Esophagus (tissue), 2 donors: ENCODE data around the gene AGAP2. TPM values are rescaled to one million over a fixed set of nuclear protein-coding genes. Genes with fewer than 3 reads are reported as not detected.

Source experiments
- H3K27ac ChIP-seq, 2 donors: one replicate each; pipeline ENCODE4 v1.5.1; 2013; ENCODE audit warnings: low read depth in 2 of 2, mild to moderate bottlenecking in 2 of 2, inconsistent platforms in 1 of 2, low read length in 1 of 2, moderate library complexity in 1 of 2
- H3K27me3 ChIP-seq, 2 donors: one replicate each; pipeline ENCODE4 v1.6.1; 2013; ENCODE audit warnings: low read length in 2 of 2, control low read depth in 1 of 2, mild to moderate bottlenecking in 1 of 2; ENCODE audit not compliant: insufficient read depth in 2 of 2, control insufficient read depth in 1 of 2
- H3K36me3 ChIP-seq, 2 donors: one replicate each; pipeline ENCODE4 v1.6.1; 2013; ENCODE audit warnings: low read length in 1 of 2; ENCODE audit not compliant: control insufficient read depth in 2 of 2, insufficient read depth in 2 of 2
- H3K4me1 ChIP-seq, 2 donors: one replicate each; pipeline ENCODE4 v1.6.1; 2013; ENCODE audit warnings: low read length in 1 of 2; ENCODE audit not compliant: control insufficient read depth in 2 of 2, insufficient read depth in 2 of 2
- H3K4me3 ChIP-seq, 2 donors: one replicate each; pipeline ENCODE4 v1.5.1; 2013; ENCODE audit warnings: low read length in 2 of 2, mild to moderate bottlenecking in 2 of 2, low read depth in 1 of 2, moderate library complexity in 1 of 2
- H3K9me3 ChIP-seq, 2 donors: one replicate each; pipeline ENCODE4 v1.6.1; 2013; ENCODE audit warnings: mild to moderate bottlenecking in 2 of 2, low read depth in 1 of 2, low read length in 1 of 2, moderate library complexity in 1 of 2; ENCODE audit not compliant: control insufficient read depth in 2 of 2, insufficient read depth in 1 of 2
- WGBS, 2 donors: extraction: QIAGEN DNeasy Blood & Tissue Kit; methylation state at CpG; one replicate each; pipeline ENCODE4 v1.1.7; 2013; 5-methylcytosine and 5-hydroxymethylcytosine counted together
- polyA plus RNA-seq, 2 donors: library from polyadenylated mRNA; stranded (reverse); fragments of 200-250 nt; gene quantifications; one replicate each; pipeline ENCODE4 v1.2.3, GENCODE V29; 2013
- donor health status: healthy with polysubstance abuse.
- donor health status: Bipolar disorder and iron deficiency.

AGAP2 gene
- polyA plus RNA-seq, 2 donors: 0.61 to 0.94 TPM

DNA sequence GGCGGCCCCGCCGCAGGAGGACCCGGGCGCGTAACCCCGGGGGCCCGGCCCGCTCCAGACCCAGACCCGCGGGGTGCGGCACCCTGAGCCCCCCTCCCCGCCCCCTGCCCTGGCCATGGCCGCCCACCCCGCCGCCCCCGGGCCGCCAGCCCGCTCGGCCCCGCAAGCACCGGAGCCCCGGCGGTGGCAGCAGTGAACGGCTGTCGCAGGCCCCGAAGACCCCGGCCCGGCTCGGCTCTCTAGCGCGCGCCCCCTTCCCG, 16.6 kb upstream of the AGAP2 start:
- H3K36me3 ChIP-seq: peaks cover 0 to 14% of the 10 kb centered on the region in 2 donors
- WGBS, 2 donors: 0% methylated on average over 15 to 34 of the region's 34 CpGs
- H3K27me3 ChIP-seq: no peaks in the 10 kb centered on the region
- H3K9me3 ChIP-seq: no peaks in the 10 kb centered on the region
- H3K27ac ChIP-seq: peak overlapping the region; percentile 69
- peak overlapping the region; percentile 56 to 76 for H3K4me3 ChIP-seq
- peaks cover 6 to 8% of the 10 kb centered on the region in 2 donors for H3K4me1 ChIP-seq

DNA sequence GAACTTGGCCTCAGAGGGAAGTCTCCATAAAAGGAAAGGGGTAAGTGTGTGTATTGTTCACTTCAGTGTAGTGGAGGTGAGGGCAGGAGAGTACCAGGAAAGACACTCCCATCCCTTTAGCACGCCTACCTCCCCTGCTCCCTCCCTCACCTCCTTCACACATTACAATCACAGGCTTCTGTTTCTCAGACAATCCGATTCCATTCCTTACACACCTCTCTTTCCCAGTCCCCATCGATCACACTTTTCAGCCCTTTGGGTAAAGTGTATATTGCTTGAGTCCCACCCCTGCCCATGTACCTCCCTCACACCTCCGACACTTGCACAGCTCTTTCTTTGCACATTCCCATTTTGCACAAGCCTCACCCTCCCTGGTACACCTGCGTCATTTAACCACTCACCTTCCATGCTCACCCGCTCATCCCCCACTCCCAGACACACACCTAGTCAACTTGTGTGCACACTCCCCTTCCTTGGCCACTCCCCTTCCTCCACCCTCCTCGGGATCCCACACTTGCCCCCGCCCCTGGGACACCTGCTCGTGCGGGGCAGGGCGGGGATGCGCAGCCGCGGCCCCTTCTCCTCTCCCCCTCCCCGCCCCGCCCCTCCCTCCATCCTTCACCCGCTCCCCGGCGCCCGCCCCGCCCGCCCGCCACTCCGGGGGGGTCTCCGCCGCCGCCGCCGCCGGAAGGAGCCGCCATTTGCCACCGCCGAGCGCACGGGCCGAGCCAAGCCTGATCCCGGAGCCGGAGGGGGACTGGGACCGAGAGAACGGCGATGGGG, 16.1 kb upstream of the AGAP2 start, which contains the start of gene MARCHF9:
TSS of gene MARCHF9 (plus strand) at position 693 of the 783 bp plus-strand sequence. CDS start 426 bp downstream, outside the sequence.
- no peaks in the 10 kb centered on the region for H3K9me3 ChIP-seq
- H3K4me3 ChIP-seq: peak within 1 kb of the TSS; percentile 56 to 76
- WGBS, 2 donors: 1% methylated on average over 29 to 41 of the region's 41 CpGs
- H3K27ac ChIP-seq: peak within 1 kb of the TSS; percentile 69
- peaks cover 6 to 8% of the 10 kb centered on the region in 2 donors for H3K4me1 ChIP-seq
- H3K27me3 ChIP-seq: no peaks in the 10 kb centered on the region
- peaks cover 0 to 14% of the 10 kb centered on the region in 2 donors for H3K36me3 ChIP-seq

GRCh38 chr12:57753756-57754337, 15.3 kb upstream of the AGAP2 start:
- Histone ChIP-seq H3K4me1 (peaks cover 6 to 8% of the 10 kb centered on the region in 2 donors), H3K4me3 (no peak overlapping the region), H3K27ac (no peak overlapping the region)

DNA sequence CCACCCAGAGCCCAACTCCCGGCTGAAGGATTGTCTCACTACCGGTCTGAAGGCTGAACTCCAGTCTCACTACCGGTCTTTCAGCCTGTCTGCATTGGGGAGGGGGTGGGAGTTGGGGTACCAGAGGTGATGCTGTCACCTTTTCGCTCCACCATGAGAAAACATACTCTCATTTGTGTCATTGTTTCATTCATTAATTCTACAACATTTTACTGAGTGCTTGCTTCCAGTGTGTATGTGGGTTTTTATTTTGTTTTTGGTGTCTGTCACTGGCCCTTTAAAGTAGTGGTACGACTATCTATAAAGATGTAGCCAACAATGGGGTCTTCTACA, 14.1 kb upstream of the AGAP2 start:
- peaks cover 6 to 8% of the 10 kb centered on the region in 2 donors for H3K4me1 ChIP-seq

More at GRCh38 chr12:57753756-57754337, 15.3 kb upstream of the AGAP2 start:
- WGBS, 2 donors: 18 to 27% methylated on average over 1 of the region's 1 CpG
- Histone ChIP-seq H3K9me3 (no peaks in the 10 kb centered on the region), H3K36me3 (peaks cover 0 to 13% of the 10 kb centered on the region in 2 donors), H3K27me3 (no peaks in the 10 kb centered on the region)

DNA sequence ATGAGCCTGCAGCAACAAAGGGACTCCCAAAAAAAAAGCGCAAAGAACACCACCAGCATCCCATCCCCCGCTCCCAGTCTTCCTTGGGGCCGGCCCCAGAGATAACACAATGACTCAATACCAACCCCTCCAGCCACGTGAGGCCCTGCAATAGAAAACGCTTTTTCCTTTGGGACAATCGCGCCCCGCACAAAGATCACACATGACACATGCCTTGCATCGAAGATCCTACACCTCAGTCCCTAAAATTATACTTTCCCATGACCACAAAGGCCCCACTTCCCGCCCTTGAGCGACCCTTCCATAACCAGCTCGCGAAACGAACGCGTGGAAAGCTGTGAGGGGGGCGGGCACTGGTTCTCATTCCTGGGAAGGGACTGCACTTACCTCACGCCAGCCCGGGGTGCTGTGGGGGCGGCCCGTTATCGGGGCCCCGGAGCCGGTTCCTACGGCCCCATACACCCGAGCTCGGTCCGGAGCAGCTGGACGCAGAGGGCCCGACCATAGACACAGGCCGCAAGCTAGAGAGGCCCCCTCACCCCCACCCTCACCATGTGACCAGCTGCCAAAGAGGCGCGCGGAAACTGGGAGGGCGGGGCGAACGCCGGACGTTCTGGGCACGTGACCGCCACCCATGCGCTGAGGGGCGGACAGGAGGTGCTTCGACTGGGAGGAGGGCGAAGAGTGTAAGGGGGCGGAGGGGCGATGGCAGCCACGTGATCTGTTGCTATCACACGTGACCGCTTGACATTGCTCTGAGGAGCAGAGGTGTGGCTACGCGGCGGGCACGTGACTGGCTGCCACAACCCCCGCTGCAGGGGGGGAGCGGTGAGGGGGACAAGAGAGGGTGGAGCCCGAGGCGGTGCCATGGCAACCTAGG, 13.5 kb upstream of the AGAP2 start, which contains the start of gene CDK4:
TSS of gene CDK4 (minus strand) at position 523 of the 880 bp plus-strand sequence. CDS start 593 bp downstream, outside the sequence.
- Histone ChIP-seq H3K9me3 (no peaks in the 10 kb centered on the region), H3K36me3 (peaks cover 0 to 11% of the 10 kb centered on the region in 2 donors), H3K4me1 (peaks cover 6 to 8% of the 10 kb centered on the region in 2 donors), H3K27ac (peak within 1 kb of the TSS; percentile 71 to 88), H3K27me3 (no peaks in the 10 kb centered on the region), H3K4me3 (peak within 1 kb of the TSS; percentile 58 to 72)
- WGBS, 2 donors: 0 to 1% methylated on average over 58 of the region's 58 CpGs

More for the DNA sequence above, 14.1 kb upstream of the AGAP2 start:
- Histone ChIP-seq H3K9me3 (no peaks in the 10 kb centered on the region), H3K27me3 (no peaks in the 10 kb centered on the region), H3K4me3 (peak overlapping the region; percentile 58 to 72), H3K27ac (peak overlapping the region in 1 of 2 donors; percentile 65), H3K36me3 (peaks cover 0 to 11% of the 10 kb centered on the region in 2 donors)
- WGBS, 2 donors: 0% methylated on average over 5 of the region's 5 CpGs

GRCh38 chr12:57751432-57751787, 12.9 kb upstream of the AGAP2 start:
- Histone ChIP-seq H3K36me3 (peaks cover 0 to 11% of the 10 kb centered on the region in 2 donors), H3K4me1 (peaks cover 6 to 8% of the 10 kb centered on the region in 2 donors), H3K4me3 (peak overlapping the region; percentile 58 to 72), H3K27me3 (no peaks in the 10 kb centered on the region), H3K27ac (peak overlapping the region; percentile 71 to 88), H3K9me3 (no peaks in the 10 kb centered on the region)
- WGBS, 2 donors: 9 to 13% methylated on average over 8 of the region's 8 CpGs

- H3K4me1 ChIP-seq: peaks cover 6 to 9% of the 10 kb centered on the region in 2 donors
- H3K27me3 ChIP-seq: no peaks in the 10 kb centered on the region
- H3K36me3 ChIP-seq: peaks cover 0 to 11% of the 10 kb centered on the region in 2 donors
- peak overlapping the region; percentile 58 to 72 for H3K4me3 ChIP-seq
- H3K27ac ChIP-seq: peak overlapping the region in 1 of 2 donors; percentile 88
- no peaks in the 10 kb centered on the region for H3K9me3 ChIP-seq
- 87% methylated on average over 15 of the region's 15 CpGs for WGBS, 2 donors
Observed at GRCh38 chr12:57750561-57751431, 12.3 kb upstream of the AGAP2 start.

- WGBS, 2 donors: 92% methylated on average over 5 of the region's 5 CpGs
- Histone ChIP-seq H3K27ac (no peak overlapping the region), H3K4me1 (peaks cover 6 to 15% of the 10 kb centered on the region in 2 donors)
Observed at GRCh38 chr12:57749061-57749460, 10.5 kb upstream of the AGAP2 start.

More at GRCh38 chr12:57749061-57749460, 10.5 kb upstream of the AGAP2 start:
- no peaks in the 10 kb centered on the region for H3K27me3 ChIP-seq
- H3K9me3 ChIP-seq: no peaks in the 10 kb centered on the region
- peaks cover 0 to 11% of the 10 kb centered on the region in 2 donors for H3K36me3 ChIP-seq
- no peak overlapping the region for H3K4me3 ChIP-seq
